ENCODE results near the gene PCDHAC2.

- TF ChIP-seq CTCF (IDR thresholded peaks at IDR 0.05; ENCODE audit: borderline replicate concordance, extremely low read depth, low read length, poor library complexity, severe bottlenecking) = no peak
- no peak for TF ChIP-seq EZH2 (IDR thresholded peaks at IDR 0.05; ENCODE audit: borderline replicate concordance, low read depth, low read length, severe bottlenecking)
Measured at GRCh38 chr5:140986117-140986521, 19.8 kb downstream of the PCDHAC2 start.
